Activated CD8-positive, alpha-beta memory T cell treated with anti-CD3 and anti-CD28 coated beads, Interleukin-2, amount 50 U/mL, for 4 hours (primary cell): ENCODE data around the gene SUN3.
"Not testable (repeated sequence)": the region's sequence is repeated elsewhere in the genome, so short reads cannot be mapped to it uniquely, and the experiment has no call there.

Experiments used
- DNase-seq: peaks from one replicate; pipeline ENCODE4 v3.0.0-alpha.2; 2020

The SUN3 gene

GRCh38 chr7:48025624-48026023, 3.3 kb downstream of the SUN3 start:
- no peak for DNase-seq

GRCh38 chr7:48017674-48018073, 11.2 kb downstream of the SUN3 start:
- no peak for DNase-seq

GRCh38 chr7:48016641-48017040, 12.3 kb downstream of the SUN3 start:
- DNase-seq: no peak

- DNase-seq: no peak
Measured at GRCh38 chr7:48011951-48012350, 17.0 kb downstream of the SUN3 start.

- DNase-seq: no peak
Measured at GRCh38 chr7:48011323-48011722, 17.6 kb downstream of the SUN3 start.

- DNase-seq: no peak
Measured at GRCh38 chr7:48009954-48010353, 19.0 kb downstream of the SUN3 start.

GRCh38 chr7:48009257-48009656, 19.6 kb downstream of the SUN3 start:
- no peak for DNase-seq

- no peak for DNase-seq
Measured at GRCh38 chr7:48006866-48007265, 22.0 kb downstream of the SUN3 start.

GRCh38 chr7:48004638-48005037, 24.3 kb downstream of the SUN3 start:
- no peak for DNase-seq

- no peak for DNase-seq
Measured at GRCh38 chr7:48004032-48004431, 24.9 kb downstream of the SUN3 start.

GRCh38 chr7:48000164-48000563, 28.7 kb downstream of the SUN3 start:
- DNase-seq: not testable (repeated sequence)

GRCh38 chr7:47999413-47999812, 29.5 kb downstream of the SUN3 start:
- DNase-seq: no peak

GRCh38 chr7:47992446-47992845, 36.5 kb downstream of the SUN3 start:
- no peak for DNase-seq

- DNase-seq: peak; percentile 87
Measured at GRCh38 chr7:47991741-47992311, 37.1 kb downstream of the SUN3 start.

GRCh38 chr7:47991270-47991669, 37.6 kb downstream of the SUN3 start:
- DNase-seq: no peak

GRCh38 chr7:47990592-47990991, 38.3 kb downstream of the SUN3 start:
- DNase-seq: no peak

GRCh38 chr7:47989607-47990400, 39.1 kb downstream of the SUN3 start:
- not testable (repeated sequence) for DNase-seq

GRCh38 chr7:47988496-47989386, 40.2 kb downstream of the SUN3 start:
- DNase-seq: no peak

- no peak for DNase-seq
Measured at GRCh38 chr7:47982610-47983009, 46.3 kb downstream of the SUN3 start.

- DNase-seq: not testable (repeated sequence)
Measured at GRCh38 chr7:47980648-47981047, 48.3 kb downstream of the SUN3 start.

GRCh38 chr7:47979832-47980181, 49.1 kb downstream of the SUN3 start:
- no peak for DNase-seq

GRCh38 chr7:47979145-47979831, 49.6 kb downstream of the SUN3 start, which contains the start of gene HUS1:
TSS of gene HUS1 (minus strand) at chr7:47979615. CDS start at chr7:47979519, 96 bp downstream.
- peak; percentile 90 for DNase-seq

- DNase-seq: no peak
Measured at GRCh38 chr7:47978790-47979144, 50.1 kb downstream of the SUN3 start.
